SU-DHL-6 (cell line): ENCODE data around the gene KDM6A.

Source experiments
- H2AFZ ChIP-seq: fragments of 200-600 bp; sonication (generic); 2 replicates; pipeline ENCODE4 v1.6.1; 2014; ENCODE audit warnings: low read depth, mild to moderate bottlenecking, moderate library complexity, mixed read lengths, antibody characterized with exemption, low read length; ENCODE audit not compliant: severe bottlenecking
- H3F3A ChIP-seq: fragments of 200-600 bp; shearing (Covaris generic); 2 replicates; pipeline ENCODE4 v1.6.0; 2016; ENCODE audit warnings: antibody characterized with exemption, mild to moderate bottlenecking; ENCODE audit not compliant: insufficient read depth
- H3K27ac ChIP-seq: fragments of 200-600 bp; sonication (generic); 2 replicates; pipeline ENCODE4 v1.5.1; 2016; ENCODE audit warnings: low read depth, mild to moderate bottlenecking, low read length, moderate library complexity, mixed read lengths
- H3K27me3 ChIP-seq: fragments of 200-600 bp; sonication (generic), shearing (Covaris generic); 2 replicates; pipeline ENCODE4 v1.6.0; 2014; ENCODE audit warnings: mild to moderate bottlenecking, low read length
- H3K36me3 ChIP-seq: fragments of 200-600 bp; sonication (generic); 2 replicates; pipeline ENCODE4 v1.6.1; 2014; ENCODE audit warnings: mild to moderate bottlenecking, low read length, mixed read lengths
- H3K4me2 ChIP-seq: fragments of 300-600, 200-600 bp; shearing (Covaris generic), sonication (generic); 2 replicates; pipeline ENCODE4 v1.6.0; 2014; ENCODE audit warnings: low read length, low read depth, mild to moderate bottlenecking; ENCODE audit not compliant: poor library complexity, severe bottlenecking
- H3K4me3 ChIP-seq: fragments of 200-600 bp; sonication (generic); 2 replicates; pipeline ENCODE4 v1.5.1; 2014; ENCODE audit warnings: antibody characterized with exemption, low read length, mild to moderate bottlenecking, mixed read lengths; ENCODE audit not compliant: insufficient read depth, poor library complexity, severe bottlenecking
- H3K79me2 ChIP-seq: fragments of 200-600 bp; sonication (generic); 2 replicates; pipeline ENCODE4 v1.6.1; 2014; ENCODE audit warnings: mild to moderate bottlenecking, low read length, moderate library complexity; ENCODE audit not compliant: insufficient read depth
- H3K9ac ChIP-seq: fragments of 200-600 bp; sonication (generic); 2 replicates; pipeline ENCODE4 v1.7.0; 2014; ENCODE audit warnings: mild to moderate bottlenecking, low read length
- H3K9me2 ChIP-seq: fragments of 200-600 bp; sonication (generic); replicated peaks from 2 replicates; pipeline ENCODE4 v1.6.1; 2014; ENCODE audit warnings: low read length; ENCODE audit not compliant: insufficient read depth
- H3K9me3 ChIP-seq: fragments of 200-600 bp; sonication (generic); 2 replicates; pipeline ENCODE4 v1.6.1; 2014; ENCODE audit warnings: low read length, mixed read lengths; ENCODE audit not compliant: insufficient read depth
- H4K20me1 ChIP-seq: fragments of 200-600 bp; sonication (generic); 2 replicates; pipeline ENCODE4 v1.6.1; 2014; ENCODE audit warnings: low read depth, mild to moderate bottlenecking, antibody characterized with exemption, low read length, moderate library complexity, mixed read lengths
- CTCF ChIP-seq: fragments of 200-600 bp; sonication (generic); IDR thresholded peaks from one replicate; pipeline ENCODE4 v1.5.1; 2017; ENCODE audit warnings: antibody characterized with exemption, mild to moderate bottlenecking, low read length, moderate library complexity; ENCODE audit not compliant: insufficient read depth, poor library complexity, severe bottlenecking
- EZH2phosphoT487 ChIP-seq: fragments of 200-600 bp; sonication (generic), shearing (Covaris generic); conservative IDR thresholded peaks from 2 replicates; pipeline ENCODE4 v1.6.1; 2018; ENCODE audit warnings: mild to moderate bottlenecking, antibody characterized with exemption, low read length, moderate library complexity, mixed read lengths

KDM6A gene

GRCh38 chrX:44992775-44993174 is 119.8 kb downstream of the KDM6A start:
- peaks cover 9% of the 10 kb centered on the region for H3K79me2 ChIP-seq

GRCh38 chrX:44996277-44996676 is 123.3 kb downstream of the KDM6A start:
- Histone ChIP-seq H3K9ac (no peak overlapping the region), H3K27me3 (no peaks in the 10 kb centered on the region), H2AFZ (no peak overlapping the region), H3K4me2 (no peak overlapping the region), H3K79me2 (peaks cover 12% of the 10 kb centered on the region; the same call in 1 of the 2 replicates), H3K27ac (no peak overlapping the region), H4K20me1 (no peaks in the 10 kb centered on the region), H3F3A (no peaks in the 10 kb centered on the region), H3K36me3 (no peaks in the 10 kb centered on the region), H3K9me3 (no peaks in the 10 kb centered on the region), H3K4me3 (no peak overlapping the region), H3K9me2 (no peaks in the 10 kb centered on the region)
- TF ChIP-seq CTCF (no peak), EZH2phosphoT487 (no peak)

More at GRCh38 chrX:44992775-44993174, 119.8 kb downstream of the KDM6A start:
- no peak overlapping the region for H3K9ac ChIP-seq
- H3K36me3 ChIP-seq: no peaks in the 10 kb centered on the region
- TF ChIP-seq CTCF (no peak), EZH2phosphoT487 (no peak)
- H3K27ac ChIP-seq: no peak overlapping the region
- no peak overlapping the region for H3K4me3 ChIP-seq
- no peaks in the 10 kb centered on the region for H3K9me3 ChIP-seq
- H3F3A ChIP-seq: no peaks in the 10 kb centered on the region
- no peak overlapping the region for H3K4me2 ChIP-seq
- H3K27me3 ChIP-seq: no peaks in the 10 kb centered on the region
- no peak overlapping the region for H2AFZ ChIP-seq
- no peaks in the 10 kb centered on the region for H3K9me2 ChIP-seq
- H4K20me1 ChIP-seq: no peaks in the 10 kb centered on the region

- Histone ChIP-seq H3K79me2 (peaks cover 12% of the 10 kb centered on the region; the same call in 1 of the 2 replicates), H3K4me2 (no peak overlapping the region), H3K36me3 (no peaks in the 10 kb centered on the region), H3K27ac (no peak overlapping the region), H2AFZ (no peak overlapping the region), H3K9ac (no peak overlapping the region), H3F3A (no peaks in the 10 kb centered on the region), H3K9me3 (no peaks in the 10 kb centered on the region), H4K20me1 (no peaks in the 10 kb centered on the region), H3K4me3 (no peak overlapping the region), H3K9me2 (no peaks in the 10 kb centered on the region), H3K27me3 (no peaks in the 10 kb centered on the region)
- TF ChIP-seq CTCF: no peak
- no peak for TF ChIP-seq EZH2phosphoT487
Measured at GRCh38 chrX:44997282-44997812, 124.4 kb downstream of the KDM6A start.
